NOMO-1 treated with dmso at 0.1 percent for 144 hours (cell line): ENCODE results near the gene NOC2L.

ENCODE experiments used
- DNase-seq: peaks from one replicate; lab custom pipeline; 2025; ENCODE audit not compliant: unreplicated experiment; lab: John Stamatoyannopoulos, UW

NOC2L gene

GRCh38 chr1:975365-975764 lies 16.3 kb upstream of the NOC2L start:
- DNase-seq, result no peak

DNA sequence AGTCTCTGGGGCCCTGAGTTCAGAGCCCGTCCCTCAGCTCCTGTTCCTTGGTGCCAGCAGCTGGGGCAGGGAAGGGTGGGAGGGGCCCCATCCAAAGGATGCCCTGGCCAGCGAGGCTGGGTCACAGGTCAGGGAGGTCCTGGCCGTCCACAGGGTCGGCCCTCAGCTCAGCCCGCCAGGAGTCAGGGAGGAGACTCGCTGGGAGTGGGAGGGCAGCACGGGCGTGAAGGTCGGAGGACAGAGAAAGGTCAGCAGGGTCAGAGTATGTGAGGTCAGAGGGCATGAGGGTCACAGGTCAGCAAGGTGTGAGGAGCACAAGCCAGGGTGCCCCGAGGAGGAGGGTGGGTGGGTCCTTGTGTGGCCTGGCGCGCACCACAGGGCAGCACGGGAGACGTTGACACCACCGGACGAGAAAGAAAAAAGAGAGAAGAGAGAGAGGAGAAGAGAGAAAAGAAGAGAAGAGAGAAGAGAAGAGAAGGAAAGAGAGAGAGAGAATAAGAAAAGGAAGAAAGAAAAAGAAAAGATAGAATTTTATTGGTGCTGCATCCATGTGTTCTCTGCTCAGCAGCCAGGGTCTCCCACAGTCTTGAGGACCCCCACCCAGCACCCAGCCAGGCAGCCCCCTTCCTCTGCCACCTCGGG lies 15.8 kb upstream of the NOC2L start:
- no peak for DNase-seq

DNA sequence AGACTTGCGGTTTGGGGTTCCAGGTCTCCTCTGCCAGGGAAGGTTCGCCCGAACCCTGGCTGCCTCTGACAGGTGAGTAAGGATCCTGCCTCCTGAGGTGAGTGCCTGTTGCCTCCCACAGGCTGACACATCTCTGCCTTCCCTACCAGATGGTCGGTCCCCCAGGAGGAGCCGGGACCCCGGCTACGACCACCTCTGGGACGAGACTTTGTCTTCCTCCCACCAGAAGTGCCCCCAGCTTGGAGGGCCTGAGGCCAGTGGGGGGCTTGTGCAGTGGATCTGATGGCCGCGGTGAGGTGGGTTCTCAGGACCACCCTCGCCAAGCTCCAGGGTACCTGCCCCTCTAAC lies 15.2 kb upstream of the NOC2L start:
- DNase-seq, result no peak

DNA sequence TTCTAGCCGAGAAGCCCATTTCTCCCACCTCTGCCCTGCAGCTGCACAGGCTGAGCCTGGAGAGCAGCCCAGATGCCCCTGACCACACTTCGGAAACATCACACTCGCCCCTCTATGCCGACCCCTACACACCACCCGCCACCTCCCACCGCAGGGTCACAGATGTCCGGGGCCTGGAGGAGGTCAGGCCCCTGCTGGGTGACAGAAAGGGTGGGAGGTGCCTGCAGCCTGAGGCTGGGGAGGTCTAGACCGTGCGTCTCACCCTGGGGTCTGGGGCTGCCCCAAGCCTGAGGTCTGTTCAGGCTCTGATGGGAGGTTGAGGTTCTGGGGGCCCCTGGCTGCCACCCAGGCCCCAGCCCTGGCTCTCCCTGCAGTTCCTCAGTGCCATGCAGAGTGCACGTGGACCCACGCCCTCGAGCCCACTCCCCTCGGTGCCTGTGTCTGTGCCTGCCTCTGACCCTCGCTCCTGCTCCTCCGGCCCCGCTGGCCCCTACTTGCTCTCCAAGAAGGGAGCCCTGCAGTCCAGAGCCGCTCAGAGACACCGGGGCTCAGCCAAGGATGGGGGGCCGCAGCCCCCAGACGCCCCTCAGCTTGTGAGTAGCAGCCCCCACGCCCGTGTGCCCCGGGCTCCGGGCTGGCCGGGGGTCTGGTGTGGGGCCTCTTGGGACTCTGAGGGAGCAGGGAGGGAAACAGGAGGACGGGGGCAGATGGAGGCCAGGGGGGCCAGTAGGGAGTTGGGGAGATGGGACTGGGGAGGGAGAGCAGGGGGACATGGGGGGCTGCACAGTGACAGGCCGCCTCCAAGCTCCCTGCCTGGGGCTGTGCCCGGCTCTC lies 14.6 kb upstream of the NOC2L start:
- no peak for DNase-seq

DNA sequence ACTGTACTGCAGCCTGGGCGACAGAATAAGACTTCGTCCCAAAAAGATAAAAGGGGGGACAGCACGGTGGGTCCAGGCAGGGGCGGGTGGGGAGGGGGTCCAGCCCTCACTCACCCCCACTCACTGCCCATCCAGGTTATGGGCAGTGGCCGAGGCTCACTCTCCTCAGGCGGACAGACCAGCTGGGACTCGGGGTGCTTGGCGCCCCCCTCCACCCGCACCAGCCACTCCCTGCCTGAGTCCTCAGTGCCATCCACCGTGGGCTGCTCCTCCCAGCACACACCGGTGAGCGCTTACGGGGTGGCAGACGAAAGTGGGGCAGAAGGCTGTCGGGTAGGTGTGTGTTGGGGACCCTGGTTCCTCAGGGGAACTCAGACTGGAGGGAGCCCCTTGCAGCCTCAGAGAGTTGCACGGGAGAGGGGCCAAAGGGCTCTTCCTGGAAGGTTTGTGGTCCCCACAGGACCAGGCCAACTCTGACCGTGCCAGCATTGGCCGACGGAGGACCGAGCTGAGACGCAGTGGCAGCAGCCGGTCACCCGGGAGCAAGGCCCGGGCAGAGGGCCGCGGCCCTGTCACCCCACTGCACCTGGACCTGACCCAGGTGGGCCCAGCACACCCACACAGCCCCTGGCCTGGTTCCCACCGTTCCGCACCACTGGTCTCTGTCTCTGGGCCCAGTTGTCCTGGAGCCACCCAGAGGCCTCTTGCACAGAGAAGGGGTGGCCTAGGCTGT lies 13.8 kb upstream of the NOC2L start:
- DNase-seq, result no peak

GRCh38 chr1:971751-972506 lies 12.9 kb upstream of the NOC2L start:
- no peak for DNase-seq

GRCh38 chr1:970973-971730 lies 12.1 kb upstream of the NOC2L start:
- DNase-seq, result no peak

DNA sequence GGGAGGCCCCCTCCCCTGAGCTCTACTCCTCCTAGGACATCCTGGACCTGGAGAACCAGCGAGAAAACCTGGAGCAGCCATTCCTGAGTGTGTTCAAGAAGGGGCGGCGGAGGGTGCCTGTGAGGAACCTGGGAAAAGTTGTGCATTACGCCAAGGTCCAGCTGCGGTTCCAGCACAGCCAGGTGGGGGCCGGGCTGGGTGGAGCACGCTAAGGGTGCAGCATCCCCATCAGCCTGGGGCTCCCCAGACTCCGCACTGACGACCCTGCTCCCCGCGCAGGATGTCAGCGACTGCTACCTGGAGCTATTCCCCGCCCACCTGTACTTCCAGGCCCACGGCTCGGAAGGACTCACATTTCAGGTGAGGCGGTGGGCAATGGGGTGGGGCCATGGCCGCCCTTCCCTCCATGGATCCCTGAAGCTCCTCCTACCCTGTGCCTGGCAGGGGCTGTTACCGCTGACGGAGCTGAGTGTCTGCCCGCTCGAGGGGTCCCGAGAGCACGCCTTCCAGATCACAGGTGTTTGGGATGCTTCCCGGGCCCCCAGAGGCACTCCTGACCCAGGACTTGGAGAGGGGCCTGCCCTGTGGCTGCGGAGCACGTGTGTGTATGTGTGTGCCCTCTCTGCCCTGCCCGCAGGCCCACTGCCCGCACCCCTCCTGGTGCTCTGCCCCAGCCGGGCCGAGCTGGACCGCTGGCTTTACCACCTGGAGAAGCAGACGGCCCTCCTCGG lies 11.4 kb upstream of the NOC2L start:
- no peak for DNase-seq

DNA sequence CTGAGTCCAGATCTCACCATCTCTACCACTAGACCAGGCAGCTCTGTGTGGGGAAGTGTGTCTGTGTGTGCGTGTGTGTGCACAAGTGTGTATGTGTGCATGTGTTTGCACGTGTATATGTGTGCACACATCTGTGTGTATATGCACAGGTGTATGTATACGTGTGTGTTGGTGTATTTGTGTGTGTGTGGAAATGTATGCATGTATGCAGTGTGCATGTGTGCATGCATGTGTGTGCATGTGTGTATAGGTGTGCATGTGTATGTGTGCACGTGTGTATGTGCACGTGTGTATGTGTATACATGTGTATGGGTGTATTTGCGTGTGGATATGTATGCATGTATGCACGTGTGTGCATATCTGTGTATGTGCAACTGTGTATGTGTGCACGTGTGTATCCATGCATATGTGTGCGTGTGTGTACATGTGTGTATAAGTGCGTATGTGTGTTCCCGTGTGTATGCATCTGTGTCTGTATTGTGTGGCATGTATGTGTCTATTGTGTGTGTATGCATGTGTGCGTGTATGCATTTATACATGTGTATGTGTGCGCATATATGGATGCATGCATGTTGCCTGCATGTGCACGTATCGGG lies 10.3 kb upstream of the NOC2L start:
- no peak for DNase-seq

DNA sequence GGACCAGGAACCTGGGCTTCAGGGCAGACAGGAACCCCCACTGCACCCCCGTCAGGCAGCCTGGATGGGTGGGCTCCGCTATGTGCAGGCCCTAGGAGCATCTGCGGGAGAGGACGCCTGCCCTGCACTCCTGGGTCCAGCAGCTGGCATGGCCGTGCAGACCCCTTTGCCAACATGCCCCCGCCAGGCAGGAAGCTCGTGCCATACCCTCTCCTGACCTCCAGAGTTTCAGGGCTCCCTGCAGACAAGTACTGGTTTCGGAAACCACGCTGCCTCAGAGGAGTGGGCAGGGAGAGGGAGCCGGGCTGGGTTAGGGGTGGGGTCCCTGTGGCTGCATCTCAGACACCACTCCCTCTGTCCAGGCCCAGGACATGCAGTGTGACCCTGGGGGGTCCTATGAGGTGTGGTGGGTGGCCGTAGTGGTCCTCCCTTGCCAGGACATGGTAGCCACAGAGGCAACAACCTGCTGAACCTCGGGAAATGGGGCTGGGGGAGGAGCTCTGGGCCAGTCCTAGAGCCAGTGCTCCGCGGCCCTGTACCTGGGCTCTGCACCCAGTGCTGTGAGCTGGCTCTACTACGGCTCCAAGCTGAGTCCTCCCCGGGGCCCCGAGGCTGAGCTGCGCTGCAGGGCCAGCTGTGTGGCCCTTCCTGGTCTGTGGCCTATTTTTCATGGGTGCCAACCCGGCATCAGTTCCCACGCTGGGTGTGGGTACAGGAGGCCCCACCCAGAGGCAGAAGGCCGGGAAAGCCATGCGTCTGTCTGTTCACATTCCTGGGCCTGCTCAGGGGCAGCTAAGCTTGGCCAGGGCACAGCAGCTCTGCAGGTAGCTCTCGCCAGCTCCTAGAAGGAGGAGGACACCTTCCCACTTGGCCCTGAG lies 8.6 kb upstream of the NOC2L start:
- no peak for DNase-seq

GRCh38 chr1:966704-967300 lies 7.7 kb upstream of the NOC2L start:
- DNase-seq, result peak; percentile 28

DNA sequence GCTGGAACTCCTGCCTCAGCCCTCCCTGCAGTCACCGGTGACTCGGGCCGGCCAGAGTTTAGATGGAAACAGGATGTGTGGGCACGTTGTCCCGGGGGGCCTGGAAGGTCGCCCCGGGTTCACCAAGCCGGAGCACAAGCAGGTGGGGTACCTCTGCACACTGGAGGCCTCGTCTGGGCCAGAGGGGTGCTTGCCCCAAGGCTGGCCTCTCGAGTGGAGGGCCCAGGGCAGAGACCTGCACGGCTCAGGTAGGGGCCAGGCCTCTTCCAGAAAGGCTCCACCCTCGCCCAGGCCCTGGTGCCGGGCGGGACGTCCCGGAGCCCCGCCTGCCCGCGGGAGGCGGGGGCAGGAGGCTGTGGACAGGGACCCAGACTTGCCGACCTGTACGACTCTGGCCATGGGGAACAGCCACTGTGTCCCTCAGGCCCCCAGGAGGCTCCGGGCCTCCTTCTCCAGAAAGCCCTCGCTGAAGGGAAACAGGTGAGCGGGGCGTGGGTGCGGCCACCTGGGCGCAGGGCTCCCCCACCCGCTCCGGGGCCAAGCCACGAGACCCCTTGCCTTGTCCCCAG lies 7.2 kb upstream of the NOC2L start, which contains the start of gene PLEKHN1:
PLEKHN1 (plus strand) TSS at position 348 of the 569 bp plus-strand sequence; CDS start at position 398, 50 bp downstream.
- no peak for DNase-seq

GRCh38 chr1:965526-966134 lies 6.6 kb upstream of the NOC2L start:
- no peak for DNase-seq

DNA sequence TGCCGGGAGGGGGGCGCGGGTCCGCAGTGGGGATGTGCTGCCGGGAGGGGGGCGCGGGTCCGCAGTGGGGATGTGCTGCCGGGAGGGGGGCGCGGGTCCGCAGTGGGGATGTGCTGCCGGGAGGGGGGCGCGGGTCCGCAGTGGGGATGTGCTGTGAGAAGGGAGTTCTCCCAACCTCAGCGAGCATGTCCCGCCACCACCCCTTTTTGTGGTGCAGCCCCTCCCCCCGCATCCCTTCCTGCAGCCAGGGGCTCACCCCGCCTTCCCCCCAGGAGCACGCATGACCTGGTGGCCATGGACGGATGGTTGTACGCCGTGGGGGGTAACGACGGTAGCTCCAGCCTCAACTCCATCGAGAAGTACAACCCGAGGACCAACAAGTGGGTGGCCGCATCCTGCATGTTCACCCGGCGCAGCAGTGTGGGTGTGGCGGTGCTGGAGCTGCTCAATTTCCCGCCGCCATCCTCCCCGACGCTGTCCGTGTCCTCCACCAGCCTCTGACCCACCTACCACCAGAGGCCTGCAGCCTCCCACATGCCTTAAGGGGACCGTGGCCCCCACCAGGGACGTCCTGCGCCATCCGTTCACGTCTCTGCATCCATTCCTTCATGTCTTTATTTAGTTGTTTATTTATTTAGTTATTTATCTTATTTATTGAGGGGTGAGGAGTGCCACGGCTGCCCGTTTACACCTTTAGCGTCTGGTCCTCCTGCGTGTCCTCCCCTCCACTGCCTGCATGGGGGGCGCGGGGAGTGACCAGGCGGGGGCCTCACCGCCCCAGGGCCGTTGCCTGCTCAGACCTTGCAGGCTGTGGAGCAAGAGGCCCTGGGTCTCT lies 5.9 kb upstream of the NOC2L start:
- no peak for DNase-seq

DNA sequence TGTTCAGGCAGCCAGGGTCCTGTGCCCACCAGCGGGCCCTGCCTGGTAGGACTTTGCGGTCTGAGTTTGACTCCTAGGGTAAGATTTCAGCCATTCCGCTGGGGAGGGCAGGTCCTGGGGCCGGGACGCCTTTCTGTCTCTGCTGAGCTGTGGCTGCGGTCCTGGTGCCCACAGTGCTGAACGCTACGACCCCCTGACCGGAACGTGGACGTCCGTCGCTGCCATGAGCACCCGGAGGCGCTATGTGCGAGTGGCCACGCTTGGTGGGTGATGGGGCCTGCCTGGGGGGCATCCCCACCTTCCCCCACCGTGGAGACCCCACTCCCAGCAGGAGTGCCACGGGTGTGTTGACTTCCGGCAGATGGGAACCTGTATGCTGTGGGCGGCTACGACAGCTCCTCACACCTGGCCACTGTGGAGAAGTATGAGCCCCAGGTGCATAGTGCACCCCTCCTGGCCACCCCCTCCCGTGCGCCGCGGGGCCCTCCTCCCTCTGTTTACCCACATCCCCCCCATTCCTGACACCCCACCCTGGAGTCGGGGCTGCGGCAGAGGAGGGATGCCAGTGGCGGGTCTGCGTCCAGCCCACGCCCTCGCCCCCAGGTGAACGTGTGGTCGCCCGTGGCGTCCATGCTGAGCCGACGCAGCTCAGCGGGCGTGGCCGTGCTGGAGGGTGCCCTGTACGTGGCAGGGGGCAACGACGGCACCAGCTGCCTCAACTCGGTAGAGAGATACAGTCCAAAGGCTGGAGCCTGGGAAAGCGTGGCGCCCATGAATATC lies 4.9 kb upstream of the NOC2L start:
- no peak for DNase-seq

GRCh38 chr1:963301-963651 lies 4.2 kb upstream of the NOC2L start:
- no peak for DNase-seq
